ENCODE results near the gene DPY19L3. TPM values are rescaled to one million over a fixed set of nuclear protein-coding genes. Genes with fewer than 3 reads are reported as not detected.

The DPY19L3 gene
- total and polyA plus RNA-seq, 2 donors (not counting 1 experiment from before 2014, with no cell fraction given), result 18.8 to 24.2 TPM

- no peaks in the 10 kb centered on the region for H3K9me3 ChIP-seq (ENCODE audit: control insufficient read depth, insufficient read depth, low read depth, low read length)
- no peak overlapping the region for H2AFZ ChIP-seq (ENCODE audit: low read length)
- no peaks in the 10 kb centered on the region for H3K4me1 ChIP-seq (ENCODE audit: control insufficient read depth, extremely low read depth, insufficient read depth, low read length)
- H3K27ac ChIP-seq (ENCODE audit: insufficient read depth, low read length), result no peak overlapping the region
- no peak for TF ChIP-seq EZH2 (IDR thresholded peaks at IDR 0.05; ENCODE audit: low read length, missing control alignments)
- no peak for TF ChIP-seq CTCF (conservative IDR thresholded peaks at IDR 0.05 in 1 of 2, IDR thresholded peaks at IDR 0.05 in 1 of 2; ENCODE audit: low read depth in 1 of 2, low read length in 2 of 2)
- no peak for DNase-seq (ENCODE audit: low read depth in 2 of 2)
- H3K4me3 ChIP-seq (replicated peaks in 1 of 4; ENCODE audit: control extremely low read depth in 1 of 4, insufficient read depth in 1 of 4, low read depth in 3 of 4, low read length in 4 of 4), result no peak overlapping the region
- no peaks in the 10 kb centered on the region for H3K79me2 ChIP-seq (ENCODE audit: control insufficient read depth, insufficient read depth, low read length)
- H3K4me2 ChIP-seq (ENCODE audit: extremely low read depth, insufficient read depth, low read length), result no peak overlapping the region
- H3K9ac ChIP-seq (ENCODE audit: insufficient read depth, low read length), result no peak overlapping the region
- no peaks in the 10 kb centered on the region for H4K20me1 ChIP-seq (ENCODE audit: control insufficient read depth, extremely low read depth, insufficient read depth, low read length)
- no peaks in the 10 kb centered on the region for H3K36me3 ChIP-seq (ENCODE audit: control insufficient read depth, insufficient read depth, low read length)
- no peaks in the 10 kb centered on the region for H3K27me3 ChIP-seq (ENCODE audit: control insufficient read depth, insufficient read depth, low read length)
Measured at GRCh38 chr19:32522967-32523366, 117.4 kb downstream of the DPY19L3 start.

GRCh38 chr19:32526895-32527294, 121.3 kb downstream of the DPY19L3 start:
- TF ChIP-seq CTCF (conservative IDR thresholded peaks at IDR 0.05 in 1 of 2, IDR thresholded peaks at IDR 0.05 in 1 of 2; ENCODE audit: low read depth in 1 of 2, low read length in 2 of 2) (no peak), EZH2 (IDR thresholded peaks at IDR 0.05; ENCODE audit: low read length, missing control alignments) (no peak)
- H3K4me3 ChIP-seq (replicated peaks in 1 of 4; ENCODE audit: control extremely low read depth in 1 of 4, insufficient read depth in 1 of 4, low read depth in 3 of 4, low read length in 4 of 4), result no peak overlapping the region
- H2AFZ ChIP-seq (ENCODE audit: low read length), result no peak overlapping the region
- no peaks in the 10 kb centered on the region for H3K27me3 ChIP-seq (ENCODE audit: control insufficient read depth, insufficient read depth, low read length)
- no peak overlapping the region for H3K9ac ChIP-seq (ENCODE audit: insufficient read depth, low read length)
- H3K4me2 ChIP-seq (ENCODE audit: extremely low read depth, insufficient read depth, low read length), result no peak overlapping the region
- H3K36me3 ChIP-seq (ENCODE audit: control insufficient read depth, insufficient read depth, low read length), result no peaks in the 10 kb centered on the region
- no peaks in the 10 kb centered on the region for H4K20me1 ChIP-seq (ENCODE audit: control insufficient read depth, extremely low read depth, insufficient read depth, low read length)
- H3K4me1 ChIP-seq (ENCODE audit: control insufficient read depth, extremely low read depth, insufficient read depth, low read length), result no peaks in the 10 kb centered on the region
- no peaks in the 10 kb centered on the region for H3K9me3 ChIP-seq (ENCODE audit: control insufficient read depth, insufficient read depth, low read depth, low read length)
- DNase-seq (ENCODE audit: low read depth in 2 of 2), result no peak
- no peaks in the 10 kb centered on the region for H3K79me2 ChIP-seq (ENCODE audit: control insufficient read depth, insufficient read depth, low read length)
- H3K27ac ChIP-seq (ENCODE audit: insufficient read depth, low read length), result no peak overlapping the region

GRCh38 chr19:32530773-32531172, 125.2 kb downstream of the DPY19L3 start:
- Histone ChIP-seq H3K36me3 (ENCODE audit: control insufficient read depth, insufficient read depth, low read length) (no peaks in the 10 kb centered on the region), H3K79me2 (ENCODE audit: control insufficient read depth, insufficient read depth, low read length) (no peaks in the 10 kb centered on the region), H3K9me3 (ENCODE audit: control insufficient read depth, insufficient read depth, low read depth, low read length) (no peaks in the 10 kb centered on the region), H3K4me2 (ENCODE audit: extremely low read depth, insufficient read depth, low read length) (no peak overlapping the region), H3K9ac (ENCODE audit: insufficient read depth, low read length) (no peak overlapping the region), H3K4me1 (ENCODE audit: control insufficient read depth, extremely low read depth, insufficient read depth, low read length) (no peaks in the 10 kb centered on the region), H3K27me3 (ENCODE audit: control insufficient read depth, insufficient read depth, low read length) (no peaks in the 10 kb centered on the region), H2AFZ (ENCODE audit: low read length) (no peak overlapping the region), H3K4me3 (replicated peaks in 1 of 4; ENCODE audit: control extremely low read depth in 1 of 4, insufficient read depth in 1 of 4, low read depth in 3 of 4, low read length in 4 of 4) (no peak overlapping the region), H4K20me1 (ENCODE audit: control insufficient read depth, extremely low read depth, insufficient read depth, low read length) (no peaks in the 10 kb centered on the region), H3K27ac (ENCODE audit: insufficient read depth, low read length) (no peak overlapping the region)
- no peak for TF ChIP-seq CTCF (conservative IDR thresholded peaks at IDR 0.05 in 1 of 2, IDR thresholded peaks at IDR 0.05 in 1 of 2; ENCODE audit: low read depth in 1 of 2, low read length in 2 of 2)
- DNase-seq (ENCODE audit: low read depth in 2 of 2), result no peak

Measured in fibroblast of lung (primary cell).